Activated CD4-positive, CD25-positive, alpha-beta regulatory T cell treated with anti-CD3 and anti-CD28 coated beads, Interleukin-2, amount 50 U/mL, for 16 hours (primary cell): Measurements from ENCODE around the gene METTL25B.

Experiments
- DNase-seq: peaks from one replicate; pipeline ENCODE4 v3.0.0-alpha.2; 2020; ENCODE audit warnings: low read depth, low spot score

The METTL25B gene

GRCh38 chr1:156727926-156728598 lies at the start of gene METTL25B:
Gene METTL25B, plus strand, starts transcription at chr1:156728469. Its CDS starts 636 bp downstream, at chr1:156729105.
- peak; percentile 53 for DNase-seq

- no peak for DNase-seq
These were observed 48.2 kb upstream of the METTL25B start for GRCh38 chr1:156680056-156680455.

GRCh38 chr1:156681196-156681960 lies 46.9 kb upstream of the METTL25B start:
- no peak for DNase-seq

- DNase-seq: no peak
These were observed 45.9 kb upstream of the METTL25B start for GRCh38 chr1:156682166-156682890.

GRCh38 chr1:156684227-156684782 lies 44.0 kb upstream of the METTL25B start:
- DNase-seq: no peak

GRCh38 chr1:156689035-156689952 lies 39.0 kb upstream of the METTL25B start:
- DNase-seq: peak; percentile 44

GRCh38 chr1:156689953-156690674 lies 38.2 kb upstream of the METTL25B start:
- DNase-seq: no peak

- no peak for DNase-seq
These were observed 37.6 kb upstream of the METTL25B start for GRCh38 chr1:156690675-156691036.

GRCh38 chr1:156691191-156691590 lies 37.1 kb upstream of the METTL25B start:
- no peak for DNase-seq

GRCh38 chr1:156691665-156692440 lies 36.4 kb upstream of the METTL25B start:
- DNase-seq: no peak

GRCh38 chr1:156692441-156692924 lies 35.8 kb upstream of the METTL25B start:
- DNase-seq: no peak

- no peak for DNase-seq
These were observed 35.1 kb upstream of the METTL25B start for GRCh38 chr1:156692925-156693847.

GRCh38 chr1:156693848-156694689 lies 34.2 kb upstream of the METTL25B start:
- no peak for DNase-seq

- DNase-seq: no peak
These were observed 33.6 kb upstream of the METTL25B start for GRCh38 chr1:156694690-156694962.

- DNase-seq: no peak
These were observed 31.5 kb upstream of the METTL25B start for GRCh38 chr1:156696755-156697154.

GRCh38 chr1:156697481-156697880 lies 30.8 kb upstream of the METTL25B start:
- no peak for DNase-seq

- DNase-seq: no peak
These were observed 29.3 kb upstream of the METTL25B start for GRCh38 chr1:156698995-156699394.
